ENCODE results near the gene BCAP31. TPM values are rescaled to one million over a fixed set of nuclear protein-coding genes. Genes with fewer than 3 reads are reported as not detected.

BCAP31 gene
- 100 to 1,000 TPM; 190 to 210 (median 196) TPM for polyA plus RNA-seq (ENCODE audit: insufficient read length in 3 of 3)
- long read RNA-seq, donor 1, transcript BCAP31-201 (8 exons, 1,643 nt), result major isoform, 89 of 124 reads
- long read RNA-seq, donor 1, partial matches to known transcripts, result 21 of 124 reads
- long read RNA-seq, donor 1, other reads (novel, unspliced or antisense), result 10 of 124 reads
- long read RNA-seq, donor 2, transcript BCAP31-201 (8 exons, 1,643 nt), result major isoform, 107 of 152 reads
- long read RNA-seq, donor 2, partial matches to known transcripts, result 26 of 152 reads
- long read RNA-seq, donor 2, other reads (novel, unspliced or antisense), result 11 of 152 reads
- long read RNA-seq, donor 3, transcript BCAP31-201 (8 exons, 1,643 nt), result major isoform, 79 of 126 reads
- long read RNA-seq, donor 3, partial matches to known transcripts, result 35 of 126 reads
- long read RNA-seq, donor 3, other reads (novel, unspliced or antisense), result 10 of 126 reads
- long read RNA-seq, donor 4, transcript BCAP31-201 (8 exons, 1,643 nt), result major isoform, 122 of 177 reads
- long read RNA-seq, donor 4, partial matches to known transcripts, result 37 of 177 reads
- long read RNA-seq, donor 4, other reads (novel, unspliced or antisense), result 17 of 177 reads
- long read RNA-seq, donor 5, transcript BCAP31-201 (8 exons, 1,643 nt), result major isoform, 36 of 66 reads
- long read RNA-seq, donor 5, partial matches to known transcripts, result 21 of 66 reads
- long read RNA-seq, donor 5, other reads (novel, unspliced or antisense), result 7 of 66 reads
- long read RNA-seq, donor 6, transcript BCAP31-209 (2 exons, 893 nt), result minor isoform, 7 of 167 reads
- long read RNA-seq, donor 6, transcript BCAP31-201 (8 exons, 1,643 nt), result major isoform, 120 of 167 reads
- long read RNA-seq, donor 6, partial matches to known transcripts, result 15 of 167 reads
- long read RNA-seq, donor 6, other reads (novel, unspliced or antisense), result 19 of 167 reads
- long read RNA-seq, donor 7, transcript BCAP31-201 (8 exons, 1,643 nt), result major isoform, 116 of 138 reads
- long read RNA-seq, donor 7, partial matches to known transcripts, result 8 of 138 reads
- long read RNA-seq, donor 7, other reads (novel, unspliced or antisense), result 6 of 138 reads
- long read RNA-seq, donor 8, transcript BCAP31-201 (8 exons, 1,643 nt), result major isoform, 23 of 34 reads
- long read RNA-seq, donor 8, partial matches to known transcripts, result 9 of 34 reads
- long read RNA-seq, donor 8, other reads (novel, unspliced or antisense), result 0 of 34 reads
- long read RNA-seq, donor 9, transcript BCAP31-201 (8 exons, 1,643 nt), result major isoform, 124 of 189 reads
- long read RNA-seq, donor 9, partial matches to known transcripts, result 43 of 189 reads
- long read RNA-seq, donor 9, other reads (novel, unspliced or antisense), result 17 of 189 reads
- long read RNA-seq, donor 10, transcript BCAP31-201 (8 exons, 1,643 nt), result major isoform, 79 of 113 reads
- long read RNA-seq, donor 10, partial matches to known transcripts, result 22 of 113 reads
- long read RNA-seq, donor 10, other reads (novel, unspliced or antisense), result 5 of 113 reads
- long read RNA-seq, donor 11, transcript BCAP31-201 (8 exons, 1,643 nt), result major isoform, 64 of 87 reads
- long read RNA-seq, donor 11, partial matches to known transcripts, result 19 of 87 reads
- long read RNA-seq, donor 11, other reads (novel, unspliced or antisense), result 0 of 87 reads
- long read RNA-seq, donor 12, transcript BCAP31-201 (8 exons, 1,643 nt), result major isoform, 133 of 180 reads
- long read RNA-seq, donor 12, partial matches to known transcripts, result 20 of 180 reads
- long read RNA-seq, donor 12, other reads (novel, unspliced or antisense), result 19 of 180 reads
- long read RNA-seq, donor 13, transcript BCAP31-201 (8 exons, 1,643 nt), result major isoform, 36 of 43 reads
- long read RNA-seq, donor 13, partial matches to known transcripts, result 0 of 43 reads
- long read RNA-seq, donor 13, other reads (novel, unspliced or antisense), result 7 of 43 reads
- long read RNA-seq, donor 14, transcript BCAP31-201 (8 exons, 1,643 nt), result major isoform, 96 of 158 reads
- long read RNA-seq, donor 14, partial matches to known transcripts, result 41 of 158 reads
- long read RNA-seq, donor 14, other reads (novel, unspliced or antisense), result 15 of 158 reads
- long read RNA-seq, donor 15, transcript BCAP31-201 (8 exons, 1,643 nt), result major isoform, 161 of 223 reads
- long read RNA-seq, donor 15, transcript BCAP31-211 (4 exons, 573 nt), result minor isoform, 9 of 223 reads
- long read RNA-seq, donor 15, partial matches to known transcripts, result 35 of 223 reads
- long read RNA-seq, donor 15, other reads (novel, unspliced or antisense), result 14 of 223 reads
- long read RNA-seq, donor 16, transcript BCAP31-201 (8 exons, 1,643 nt), result major isoform, 123 of 171 reads
- long read RNA-seq, donor 16, partial matches to known transcripts, result 32 of 171 reads
- long read RNA-seq, donor 16, other reads (novel, unspliced or antisense), result 9 of 171 reads

DNA sequence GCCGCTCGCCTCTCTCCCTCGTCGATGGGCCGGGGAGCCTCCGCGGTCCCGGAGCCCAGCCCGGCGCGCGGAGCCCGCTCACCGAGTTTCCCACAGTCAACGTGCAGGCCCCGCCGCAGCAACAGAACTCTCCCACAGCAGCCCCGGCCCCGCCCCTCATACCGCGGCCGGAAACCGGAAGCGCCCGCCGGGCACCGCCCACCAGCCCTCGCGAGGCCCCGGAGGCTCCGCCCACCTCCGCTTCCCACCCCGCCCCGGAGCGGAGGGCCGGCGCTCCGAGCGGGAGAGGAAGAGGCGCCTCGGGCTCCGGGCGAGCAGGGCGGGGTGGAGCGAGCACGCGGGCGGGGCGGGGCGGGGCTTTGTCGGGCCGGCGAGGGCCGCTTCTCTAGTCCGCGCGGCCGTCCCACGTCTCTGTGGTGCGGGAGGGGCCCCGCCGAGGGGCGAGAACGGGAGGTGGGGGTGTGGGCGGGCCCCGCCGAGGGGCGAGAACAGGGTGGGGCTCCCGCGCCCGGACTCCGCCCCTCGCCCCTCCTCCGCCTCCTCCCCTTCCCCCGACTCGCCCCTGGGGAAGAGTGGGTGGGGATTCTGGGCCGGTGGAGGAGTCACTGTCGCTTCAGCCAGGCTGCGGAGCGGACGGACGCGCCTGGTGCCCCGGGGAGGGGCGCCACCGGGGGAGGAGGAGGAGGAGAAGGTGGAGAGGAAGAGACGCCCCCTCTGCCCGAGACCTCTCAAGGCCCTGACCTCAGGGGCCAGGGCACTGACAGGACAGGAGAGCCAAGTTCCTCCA is at the start of gene BCAP31, which contains the start of gene ABCD1:
TSS of gene BCAP31 (minus strand) at position 136 of the 787 bp plus-strand sequence. CDS start 1,143 bp downstream, outside the sequence.
TSS of gene ABCD1 (plus strand) at position 605 of the 787 bp plus-strand sequence. CDS start 411 bp downstream, outside the sequence.
- DNase-seq, result peak; percentile 83

DNA sequence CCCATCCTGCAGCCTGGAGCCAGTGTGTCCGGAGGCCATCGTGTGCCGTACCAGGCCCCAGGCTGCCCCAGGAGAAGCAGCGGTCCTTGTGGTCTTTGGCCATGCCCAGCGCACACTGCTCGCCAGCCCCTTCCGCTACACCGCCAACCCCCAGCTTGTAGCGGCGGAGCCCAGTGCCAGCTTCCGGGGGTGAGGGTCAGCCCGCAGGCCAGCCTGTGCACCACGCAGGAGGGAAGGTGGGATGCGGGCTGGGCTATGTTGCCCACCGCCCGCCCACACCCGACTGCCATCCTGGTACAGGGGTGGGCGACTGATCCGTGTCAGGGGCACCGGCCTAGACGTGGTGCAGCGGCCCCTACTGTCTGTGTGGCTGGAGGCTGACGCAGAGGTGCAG is 49.0 kb upstream of the BCAP31 start:
- no peak for DNase-seq

DNA sequence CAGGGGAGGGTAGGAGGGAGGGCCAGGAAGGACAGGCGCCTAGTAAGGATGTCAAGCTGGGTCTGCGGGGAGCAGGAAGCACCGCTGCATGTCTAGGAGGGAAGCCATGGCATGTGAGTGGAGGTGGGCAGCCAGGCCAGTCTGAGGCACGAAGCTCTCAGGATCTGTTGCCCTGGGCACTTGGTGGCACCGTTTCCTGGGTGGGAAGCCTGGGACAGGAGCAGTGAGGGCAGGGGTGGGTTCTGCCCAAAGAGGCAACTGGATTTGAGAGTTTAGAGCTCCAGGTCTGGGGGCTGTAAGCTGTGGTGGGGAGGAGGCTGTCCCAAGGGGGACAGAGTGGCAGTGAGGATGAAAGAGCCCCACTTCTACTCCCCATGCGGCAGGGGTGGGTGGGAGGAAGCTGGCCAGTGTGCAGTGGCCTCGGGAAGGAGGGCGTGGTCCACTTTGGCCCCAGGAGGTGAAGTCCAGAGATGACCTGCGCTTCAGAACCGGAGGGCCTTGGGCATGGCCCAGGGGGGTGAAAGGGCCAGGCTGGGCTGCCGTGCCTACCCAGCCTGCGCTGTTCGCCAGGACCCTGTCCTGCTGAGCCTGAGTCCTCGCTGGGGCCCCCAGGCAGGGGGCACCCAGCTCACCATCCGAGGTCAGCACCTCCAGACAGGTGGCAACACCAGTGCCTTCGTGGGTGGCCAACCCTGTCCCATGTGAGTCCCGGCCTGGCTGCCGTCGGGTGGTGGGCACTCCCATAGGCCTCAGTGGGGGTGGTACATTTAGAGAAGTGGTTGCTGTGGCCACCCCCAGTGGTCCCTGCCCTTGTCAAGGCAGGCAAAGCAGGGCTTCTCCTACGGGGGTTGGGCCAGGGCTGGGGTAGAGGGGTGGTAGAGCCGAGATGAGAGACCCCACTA is 48.4 kb upstream of the BCAP31 start:
- DNase-seq, result no peak

DNA sequence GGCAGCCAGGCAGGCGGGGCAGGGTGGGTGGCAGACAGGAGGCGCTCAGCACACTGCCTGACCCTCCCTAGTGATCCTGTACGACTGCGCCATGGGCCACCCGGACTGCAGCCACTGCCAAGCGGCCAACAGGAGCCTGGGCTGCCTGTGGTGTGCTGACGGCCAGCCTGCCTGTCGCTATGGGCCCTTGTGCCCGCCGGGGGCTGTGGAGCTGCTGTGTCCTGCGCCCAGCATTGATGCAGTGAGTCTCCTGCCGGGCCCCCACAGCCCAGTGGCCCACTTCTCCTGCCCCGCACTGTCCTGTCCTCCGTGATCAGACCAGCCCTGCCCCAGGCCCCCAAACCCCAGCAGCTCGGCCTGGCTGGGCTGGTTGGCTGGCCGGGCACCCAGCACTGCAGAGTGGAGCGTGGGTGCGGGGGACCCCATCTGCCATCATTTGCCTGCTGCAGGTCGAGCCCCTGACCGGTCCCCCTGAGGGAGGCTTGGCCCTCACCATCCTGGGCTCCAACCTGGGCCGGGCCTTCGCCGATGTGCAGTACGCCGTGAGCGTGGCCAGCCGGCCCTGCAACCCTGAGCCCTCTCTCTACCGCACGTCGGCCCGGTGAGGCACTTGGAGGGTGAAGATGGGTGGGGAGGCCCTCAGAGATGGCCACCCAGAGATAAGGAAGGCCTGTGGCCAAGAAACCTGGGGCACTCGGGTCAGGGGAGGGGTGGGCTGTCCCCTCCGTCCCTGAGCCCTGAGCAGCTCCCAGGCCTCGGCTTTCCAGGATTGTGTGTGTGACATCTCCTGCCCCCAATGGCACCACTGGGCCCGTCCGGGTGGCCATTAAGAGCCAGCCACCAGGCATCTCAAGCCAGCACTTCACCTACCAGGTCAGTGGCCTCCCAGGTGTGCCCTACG is 47.5 kb upstream of the BCAP31 start:
- DNase-seq, result no peak

DNA sequence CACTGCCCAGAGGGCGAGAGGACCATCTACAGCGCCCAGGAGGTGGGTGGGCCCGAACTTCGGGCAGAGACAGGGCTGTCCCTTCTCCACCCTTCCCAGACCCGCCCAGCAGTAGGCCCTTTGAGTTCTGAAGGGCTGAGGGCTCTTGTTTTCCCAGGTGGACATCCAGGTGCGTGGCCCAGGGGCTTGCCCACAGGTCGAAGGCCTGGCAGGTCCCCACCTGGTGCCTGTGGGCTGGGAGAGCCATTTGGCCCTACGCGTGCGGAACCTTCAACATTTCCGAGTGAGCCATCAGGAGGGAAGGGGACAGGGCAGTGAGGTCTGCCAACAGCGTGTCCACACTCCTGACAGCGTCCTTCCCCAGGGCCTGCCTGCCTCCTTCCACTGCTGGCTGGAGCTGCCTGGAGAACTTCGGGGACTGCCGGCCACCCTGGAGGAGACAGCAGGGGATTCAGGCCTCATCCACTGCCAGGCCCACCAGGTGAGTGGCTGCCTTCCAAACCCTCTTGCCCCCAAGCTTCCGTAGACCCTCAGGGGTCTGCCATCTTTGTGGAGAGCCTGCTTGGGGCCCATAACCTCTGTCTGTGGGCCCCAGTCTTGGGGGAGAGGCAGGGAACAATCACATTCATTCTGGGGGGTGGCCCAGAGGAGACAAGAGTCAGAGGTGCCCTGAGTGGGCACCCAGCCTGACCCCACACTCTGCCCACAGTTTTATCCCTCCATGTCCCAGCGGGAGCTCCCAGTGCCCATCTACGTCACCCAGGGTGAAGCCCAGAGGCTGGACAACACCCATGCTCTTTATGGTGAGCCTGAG is 46.6 kb upstream of the BCAP31 start:
- DNase-seq, result no peak

DNA sequence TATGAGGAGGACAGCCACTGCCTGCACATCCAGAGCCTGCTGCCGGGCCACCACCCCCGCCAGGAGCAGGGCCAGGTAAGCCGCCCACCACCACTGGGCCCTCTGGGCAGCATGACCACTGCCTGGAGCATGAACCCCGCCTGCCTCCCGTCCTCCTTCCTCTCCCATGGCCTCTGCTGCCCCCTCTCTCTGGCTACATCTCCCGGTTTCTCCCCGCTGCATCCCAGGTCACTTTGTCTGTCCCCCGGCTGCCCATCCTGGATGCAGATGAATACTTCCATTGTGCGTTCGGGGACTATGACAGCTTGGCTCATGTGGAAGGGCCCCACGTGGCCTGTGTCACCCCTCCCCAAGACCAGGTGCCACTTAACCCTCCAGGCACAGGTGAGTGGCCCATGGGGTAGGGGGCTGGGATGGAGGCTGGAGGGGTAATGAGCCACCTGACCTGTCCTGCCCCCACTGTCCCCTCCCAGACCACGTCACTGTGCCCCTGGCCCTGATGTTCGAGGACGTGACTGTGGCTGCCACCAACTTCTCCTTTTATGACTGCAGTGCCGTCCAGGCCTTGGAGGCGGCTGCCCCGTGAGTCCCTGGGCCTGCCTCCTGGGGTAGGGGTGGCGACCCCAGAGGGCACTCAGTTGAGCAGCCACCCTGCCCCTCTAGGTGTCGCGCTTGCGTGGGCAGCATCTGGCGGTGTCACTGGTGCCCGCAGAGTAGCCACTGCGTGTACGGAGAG is 45.8 kb upstream of the BCAP31 start:
- no peak for DNase-seq

DNA sequence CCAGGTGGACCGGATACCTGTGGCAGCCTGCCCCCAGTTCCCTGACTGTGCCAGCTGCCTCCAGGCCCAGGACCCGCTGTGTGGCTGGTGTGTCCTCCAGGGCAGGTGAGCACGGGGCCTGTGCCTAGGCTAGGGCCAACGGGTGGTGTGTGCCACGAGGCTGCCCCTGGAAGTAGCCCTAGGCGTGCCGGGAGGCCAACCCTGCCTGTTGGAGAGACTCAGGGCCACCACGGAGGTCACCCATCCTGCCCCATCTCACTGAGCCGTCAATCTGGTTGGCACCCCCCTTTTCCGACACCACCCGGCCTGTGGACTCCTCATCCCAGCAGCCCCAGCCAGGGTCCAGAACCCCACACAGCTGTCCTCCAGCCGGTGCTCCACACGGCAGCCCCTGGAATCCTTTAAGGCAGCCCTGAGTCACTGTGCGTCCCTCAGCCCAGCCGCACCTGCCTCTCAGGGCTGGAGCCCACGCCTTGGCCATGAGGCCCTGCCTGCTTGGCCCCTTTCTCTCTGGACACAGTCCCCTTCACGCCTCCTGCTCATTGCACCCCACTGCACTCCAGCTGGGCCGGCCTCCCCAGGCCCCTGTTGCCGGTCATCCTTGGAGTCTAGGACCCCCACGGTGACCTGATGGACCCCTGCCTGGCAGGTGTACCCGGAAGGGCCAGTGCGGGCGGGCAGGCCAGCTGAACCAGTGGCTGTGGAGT is 45.1 kb upstream of the BCAP31 start:
- no peak for DNase-seq

DNA sequence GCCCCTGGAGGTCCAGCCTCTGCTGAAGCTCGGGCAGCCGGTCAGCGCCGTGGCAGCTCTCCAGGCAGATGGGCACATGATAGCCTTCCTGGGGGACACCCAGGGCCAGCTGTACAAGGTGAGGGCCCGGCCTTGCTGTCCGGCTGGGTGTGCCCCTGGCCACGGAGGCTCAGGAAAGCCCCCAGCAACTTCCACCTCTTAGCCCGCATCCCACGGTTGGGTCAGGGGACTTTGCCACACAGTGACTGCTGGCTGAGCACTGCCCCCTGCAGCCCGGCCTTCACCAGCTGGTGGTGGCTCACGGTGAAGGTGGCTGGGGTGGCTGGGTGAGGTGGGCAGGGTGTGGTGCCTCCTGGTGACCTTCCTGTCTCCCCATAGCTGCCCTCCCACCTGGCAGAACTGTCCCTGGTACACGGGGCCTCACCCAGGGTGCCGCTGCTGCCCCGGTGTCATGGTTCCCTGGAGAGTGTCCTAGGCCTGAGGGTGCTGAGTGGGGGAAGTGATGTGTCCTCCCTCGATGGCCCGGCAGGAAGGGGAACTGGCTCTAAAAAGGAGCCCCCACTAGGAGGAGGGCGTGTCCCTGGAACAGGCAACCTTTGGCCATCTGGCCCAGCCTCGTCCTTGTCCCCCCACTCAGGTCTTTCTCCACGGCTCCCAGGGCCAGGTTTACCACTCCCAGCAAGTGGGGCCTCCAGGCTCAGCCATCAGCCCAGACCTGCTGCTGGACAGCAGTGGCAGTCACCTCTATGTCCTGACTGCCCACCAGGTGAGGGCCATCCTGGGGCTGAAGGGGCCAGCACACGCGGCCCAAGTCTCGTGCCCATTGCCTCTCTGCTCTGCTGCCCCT is 44.3 kb upstream of the BCAP31 start:
- DNase-seq, result no peak

DNA sequence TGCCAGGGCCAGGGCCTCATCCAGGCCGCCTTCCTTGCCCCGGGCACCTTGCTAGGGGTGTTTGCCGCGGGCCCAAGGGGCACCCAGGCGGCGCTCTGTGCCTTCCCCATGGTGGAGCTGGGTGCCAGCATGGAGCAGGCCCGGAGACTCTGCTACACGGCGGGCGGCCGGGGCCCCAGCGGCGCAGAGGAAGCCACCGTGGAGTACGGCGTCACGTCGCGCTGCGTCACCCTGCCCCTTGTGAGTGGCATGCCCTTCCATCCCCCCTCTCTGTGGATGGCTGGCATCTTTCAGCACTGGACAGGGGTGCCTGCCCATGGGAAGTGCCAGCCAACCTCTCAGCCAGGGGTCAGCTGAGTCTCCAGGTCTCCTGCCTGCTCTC is 43.5 kb upstream of the BCAP31 start:
- no peak for DNase-seq

DNA sequence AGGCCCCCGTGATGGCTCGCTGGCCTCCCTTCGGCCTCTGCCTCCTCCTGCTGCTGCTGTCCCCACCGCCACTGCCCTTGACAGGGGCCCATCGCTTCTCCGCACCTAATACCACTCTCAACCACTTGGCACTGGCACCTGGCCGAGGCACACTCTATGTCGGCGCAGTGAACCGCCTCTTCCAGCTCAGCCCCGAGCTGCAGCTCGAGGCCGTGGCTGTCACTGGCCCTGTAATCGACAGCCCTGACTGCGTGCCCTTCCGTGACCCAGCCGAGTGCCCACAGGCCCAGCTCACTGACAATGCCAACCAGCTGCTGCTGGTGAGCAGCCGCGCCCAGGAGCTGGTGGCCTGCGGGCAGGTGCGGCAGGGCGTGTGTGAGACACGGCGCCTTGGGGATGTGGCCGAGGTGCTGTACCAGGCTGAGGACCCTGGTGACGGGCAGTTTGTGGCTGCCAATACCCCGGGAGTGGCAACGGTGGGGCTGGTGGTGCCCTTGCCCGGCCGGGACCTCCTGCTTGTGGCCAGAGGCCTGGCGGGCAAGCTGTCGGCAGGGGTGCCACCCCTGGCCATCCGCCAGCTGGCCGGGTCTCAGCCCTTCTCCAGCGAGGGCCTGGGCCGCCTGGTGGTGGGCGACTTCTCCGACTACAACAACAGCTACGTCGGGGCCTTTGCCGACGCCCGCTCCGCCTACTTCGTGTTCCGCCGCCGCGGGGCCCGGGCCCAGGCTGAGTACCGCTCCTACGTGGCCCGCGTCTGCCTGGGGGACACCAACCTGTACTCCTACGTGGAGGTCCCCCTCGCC is 42.9 kb upstream of the BCAP31 start:
- no peak for DNase-seq

DNA sequence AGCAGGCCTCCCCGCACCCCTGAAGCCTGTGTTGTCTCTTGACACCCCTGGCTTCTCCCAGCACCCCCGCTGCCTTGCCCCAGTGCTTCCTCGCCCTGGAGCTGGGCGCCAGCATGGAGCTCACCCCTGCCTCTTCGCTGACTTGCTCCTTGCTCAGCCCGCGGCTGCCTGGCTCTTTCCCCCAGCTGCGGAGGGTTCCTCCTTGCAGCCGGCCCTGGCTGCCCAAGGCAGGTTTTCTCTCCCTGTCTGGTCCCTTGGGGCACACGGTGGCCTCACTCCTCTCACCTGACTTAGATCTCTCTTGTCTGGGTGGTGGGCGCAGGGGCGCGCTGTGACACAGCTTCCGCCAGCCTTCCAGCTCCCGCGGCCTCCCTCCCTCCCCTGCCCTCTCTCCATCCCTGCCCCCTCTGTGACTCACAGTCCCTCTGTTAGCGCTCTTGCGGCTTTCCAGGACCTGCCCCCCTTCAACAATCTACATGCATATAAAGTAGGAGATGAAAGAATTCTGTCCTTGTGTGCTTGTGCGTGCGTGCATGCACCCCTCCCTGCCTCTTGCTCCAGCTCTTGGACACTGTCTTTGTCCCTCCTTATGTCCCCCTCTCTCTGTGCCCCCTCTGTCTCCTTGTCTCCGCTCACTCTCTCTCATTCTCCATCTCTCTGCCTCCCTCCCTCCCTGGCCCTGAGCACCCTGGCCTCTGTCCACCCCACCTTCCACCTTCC is 42.1 kb upstream of the BCAP31 start:
- no peak for DNase-seq
